ENCODE measurements around the gene NTNG1. TPM values are rescaled to one million over a fixed set of nuclear protein-coding genes. Genes with fewer than 3 reads are reported as not detected.

Gene NTNG1
- total RNA-seq, 2 experiments from 2014 or later = not detected

- no peak overlapping the region for H3K27ac ChIP-seq (ENCODE audit: low read depth in 1 of 2, low read length in 2 of 2)
- no peak overlapping the region for H3K4me3 ChIP-seq (ENCODE audit: low read length)
- no peaks in the 10 kb centered on the region for H3K36me3 Mint-ChIP-seq (ENCODE audit: low read depth)
- H3K27ac Mint-ChIP-seq = no peak overlapping the region
- ATAC-seq (ENCODE audit: poor library complexity) (no peak), DNase-seq (no peak)
- ChIA-PET POLR2A (no interaction called here), CTCF (no interaction called here)
- TF ChIP-seq CTCF (IDR thresholded peaks at IDR 0.05) = no peak
- no peaks in the 10 kb centered on the region for H3K27me3 Mint-ChIP-seq
- no peaks in the 10 kb centered on the region for H3K27me3 ChIP-seq (ENCODE audit: control insufficient read depth in 1 of 2, insufficient read depth in 2 of 2, low read length in 2 of 2)
- H3K4me3 Mint-ChIP-seq = no peak overlapping the region
- no peaks in the 10 kb centered on the region for H3K4me1 ChIP-seq (ENCODE audit: insufficient read depth, low read length)
- intact Hi-C loops (cut with DNase I, micrococcal nuclease) = no loop called here
- H3K9me3 Mint-ChIP-seq = no peaks in the 10 kb centered on the region
- H3K4me1 Mint-ChIP-seq (ENCODE audit: low read depth) = no peaks in the 10 kb centered on the region
- H3K9me3 ChIP-seq (ENCODE audit: control insufficient read depth in 1 of 2, insufficient read depth in 1 of 2, low read length in 2 of 2) = peaks cover 0 to 3% of the 10 kb centered on the region in 2 experiments
- no peaks in the 10 kb centered on the region for H3K36me3 ChIP-seq (ENCODE audit: insufficient read depth, low read length)
Measured at GRCh38 chr1:107255469-107255868, 114.6 kb downstream of the NTNG1 start.

- POLR2A ChIA-PET = no interaction called here
Measured at GRCh38 chr1:107262467-107263286, 121.8 kb downstream of the NTNG1 start.

GRCh38 chr1:107263291-107263915 is 122.6 kb downstream of the NTNG1 start:
- H3K9me3 ChIP-seq (ENCODE audit: control insufficient read depth in 1 of 2, insufficient read depth in 1 of 2, low read length in 2 of 2) = no peaks in the 10 kb centered on the region
- Mint-ChIP-seq H3K4me1 (ENCODE audit: low read depth) (no peaks in the 10 kb centered on the region), H3K9me3 (no peaks in the 10 kb centered on the region), H3K4me3 (no peak overlapping the region), H3K36me3 (ENCODE audit: low read depth) (no peaks in the 10 kb centered on the region), H3K27me3 (no peaks in the 10 kb centered on the region), H3K27ac (no peak overlapping the region)
- no peaks in the 10 kb centered on the region for H3K4me1 ChIP-seq (ENCODE audit: insufficient read depth, low read length)
- no peak overlapping the region for H3K27ac ChIP-seq (ENCODE audit: low read depth in 1 of 2, low read length in 2 of 2)
- no peaks in the 10 kb centered on the region for H3K36me3 ChIP-seq (ENCODE audit: insufficient read depth, low read length)
- no peak overlapping the region for H3K4me3 ChIP-seq (ENCODE audit: low read length)
- POLR2A ChIA-PET = no interaction called here
- ATAC-seq (ENCODE audit: poor library complexity) = no peak
- intact Hi-C loops (cut with DNase I, micrococcal nuclease) = no loop called here
- no peak for DNase-seq
- CTCF ChIA-PET = no interaction called here
- no peaks in the 10 kb centered on the region for H3K27me3 ChIP-seq (ENCODE audit: control insufficient read depth in 1 of 2, insufficient read depth in 2 of 2, low read length in 2 of 2)
- no peak for TF ChIP-seq CTCF (IDR thresholded peaks at IDR 0.05)

More at GRCh38 chr1:107262467-107263286, 121.8 kb downstream of the NTNG1 start:
- intact Hi-C loops (cut with DNase I, micrococcal nuclease) = no loop called here
- DNase-seq (no peak), ATAC-seq (ENCODE audit: poor library complexity) (no peak)
- H3K4me1 Mint-ChIP-seq (ENCODE audit: low read depth) = no peaks in the 10 kb centered on the region
- no peaks in the 10 kb centered on the region for H3K9me3 Mint-ChIP-seq
- H3K27me3 Mint-ChIP-seq = no peaks in the 10 kb centered on the region
- TF ChIP-seq CTCF (IDR thresholded peaks at IDR 0.05) = no peak
- H3K36me3 Mint-ChIP-seq (ENCODE audit: low read depth) = no peaks in the 10 kb centered on the region
- H3K27ac Mint-ChIP-seq = no peak overlapping the region
- H3K27me3 ChIP-seq (ENCODE audit: control insufficient read depth in 1 of 2, insufficient read depth in 2 of 2, low read length in 2 of 2) = no peaks in the 10 kb centered on the region
- no peaks in the 10 kb centered on the region for H3K9me3 ChIP-seq (ENCODE audit: control insufficient read depth in 1 of 2, insufficient read depth in 1 of 2, low read length in 2 of 2)
- no peaks in the 10 kb centered on the region for H3K36me3 ChIP-seq (ENCODE audit: insufficient read depth, low read length)
- no peak overlapping the region for H3K4me3 Mint-ChIP-seq
- no peak overlapping the region for H3K27ac ChIP-seq (ENCODE audit: low read depth in 1 of 2, low read length in 2 of 2)
- CTCF ChIA-PET = no interaction called here
- H3K4me3 ChIP-seq (ENCODE audit: low read length) = no peak overlapping the region
- H3K4me1 ChIP-seq (ENCODE audit: insufficient read depth, low read length) = no peaks in the 10 kb centered on the region

All from CD4-positive, alpha-beta T cell (primary cell).